ENCODE data around the gene IGF2. TPM values are rescaled to one million over a fixed set of nuclear protein-coding genes. Genes with fewer than 3 reads are reported as not detected.

IGF2 gene
- total RNA-seq, 1 experiment from 2014 or later, result 14.5 TPM

DNA sequence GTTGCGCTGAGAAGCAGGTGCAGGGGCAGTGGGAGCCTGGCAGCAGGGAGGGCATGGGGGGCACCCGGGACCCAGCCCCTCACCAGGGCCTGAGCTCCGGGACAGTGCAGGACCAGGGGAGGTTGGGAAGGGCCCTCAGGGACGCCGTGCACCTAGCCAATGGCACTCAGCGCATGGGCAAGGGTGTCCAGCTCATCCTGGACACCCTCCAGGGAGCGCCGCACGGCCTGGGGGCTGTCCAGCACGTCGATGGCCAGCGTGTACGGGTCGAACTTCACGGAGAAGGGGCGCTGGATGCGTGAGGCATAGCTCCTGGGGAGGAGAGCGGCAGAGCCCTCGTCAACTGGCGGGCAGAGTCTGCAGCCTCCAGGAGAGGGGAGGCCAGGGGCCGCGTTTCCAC lies 24.9 kb upstream of the IGF2 start:
- no peak for TF ChIP-seq POLR2AphosphoS5 (IDR thresholded peaks at IDR 0.05; ENCODE audit: low read depth, low read length)
- no peak for TF ChIP-seq TCF7L2 (IDR thresholded peaks at IDR 0.05; ENCODE audit: low read depth, low read length)
- TF ChIP-seq, protein P1, sequence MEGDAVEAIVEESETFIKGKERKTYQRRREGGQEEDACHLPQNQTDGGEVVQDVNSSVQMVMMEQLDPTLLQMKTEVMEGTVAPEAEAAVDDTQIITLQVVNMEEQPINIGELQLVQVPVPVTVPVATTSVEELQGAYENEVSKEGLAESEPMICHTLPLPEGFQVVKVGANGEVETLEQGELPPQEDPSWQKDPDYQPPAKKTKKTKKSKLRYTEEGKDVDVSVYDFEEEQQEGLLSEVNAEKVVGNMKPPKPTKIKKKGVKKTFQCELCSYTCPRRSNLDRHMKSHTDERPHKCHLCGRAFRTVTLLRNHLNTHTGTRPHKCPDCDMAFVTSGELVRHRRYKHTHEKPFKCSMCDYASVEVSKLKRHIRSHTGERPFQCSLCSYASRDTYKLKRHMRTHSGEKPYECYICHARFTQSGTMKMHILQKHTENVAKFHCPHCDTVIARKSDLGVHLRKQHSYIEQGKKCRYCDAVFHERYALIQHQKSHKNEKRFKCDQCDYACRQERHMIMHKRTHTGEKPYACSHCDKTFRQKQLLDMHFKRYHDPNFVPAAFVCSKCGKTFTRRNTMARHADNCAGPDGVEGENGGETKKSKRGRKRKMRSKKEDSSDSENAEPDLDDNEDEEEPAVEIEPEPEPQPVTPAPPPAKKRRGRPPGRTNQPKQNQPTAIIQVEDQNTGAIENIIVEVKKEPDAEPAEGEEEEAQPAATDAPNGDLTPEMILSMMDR (IDR thresholded peaks at IDR 0.05), result no peak
- no peak for TF ChIP-seq SIN3A (IDR thresholded peaks at IDR 0.05; ENCODE audit: borderline replicate concordance, insufficient read depth, low read depth, low read length)
- TF ChIP-seq, protein P2, sequence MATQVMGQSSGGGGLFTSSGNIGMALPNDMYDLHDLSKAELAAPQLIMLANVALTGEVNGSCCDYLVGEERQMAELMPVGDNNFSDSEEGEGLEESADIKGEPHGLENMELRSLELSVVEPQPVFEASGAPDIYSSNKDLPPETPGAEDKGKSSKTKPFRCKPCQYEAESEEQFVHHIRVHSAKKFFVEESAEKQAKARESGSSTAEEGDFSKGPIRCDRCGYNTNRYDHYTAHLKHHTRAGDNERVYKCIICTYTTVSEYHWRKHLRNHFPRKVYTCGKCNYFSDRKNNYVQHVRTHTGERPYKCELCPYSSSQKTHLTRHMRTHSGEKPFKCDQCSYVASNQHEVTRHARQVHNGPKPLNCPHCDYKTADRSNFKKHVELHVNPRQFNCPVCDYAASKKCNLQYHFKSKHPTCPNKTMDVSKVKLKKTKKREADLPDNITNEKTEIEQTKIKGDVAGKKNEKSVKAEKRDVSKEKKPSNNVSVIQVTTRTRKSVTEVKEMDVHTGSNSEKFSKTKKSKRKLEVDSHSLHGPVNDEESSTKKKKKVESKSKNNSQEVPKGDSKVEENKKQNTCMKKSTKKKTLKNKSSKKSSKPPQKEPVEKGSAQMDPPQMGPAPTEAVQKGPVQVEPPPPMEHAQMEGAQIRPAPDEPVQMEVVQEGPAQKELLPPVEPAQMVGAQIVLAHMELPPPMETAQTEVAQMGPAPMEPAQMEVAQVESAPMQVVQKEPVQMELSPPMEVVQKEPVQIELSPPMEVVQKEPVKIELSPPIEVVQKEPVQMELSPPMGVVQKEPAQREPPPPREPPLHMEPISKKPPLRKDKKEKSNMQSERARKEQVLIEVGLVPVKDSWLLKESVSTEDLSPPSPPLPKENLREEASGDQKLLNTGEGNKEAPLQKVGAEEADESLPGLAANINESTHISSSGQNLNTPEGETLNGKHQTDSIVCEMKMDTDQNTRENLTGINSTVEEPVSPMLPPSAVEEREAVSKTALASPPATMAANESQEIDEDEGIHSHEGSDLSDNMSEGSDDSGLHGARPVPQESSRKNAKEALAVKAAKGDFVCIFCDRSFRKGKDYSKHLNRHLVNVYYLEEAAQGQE (IDR thresholded peaks at IDR 0.05; ENCODE audit: insufficient read depth in 1 of 2, low read depth in 2 of 2, low read length in 1 of 2), result no peak; a peak in 1 of 4 replicates
- DNase-seq (ENCODE audit: low read depth, low spot score) (no peak), ATAC-seq (no peak)
- Histone ChIP-seq H3K4me1 (ENCODE audit: control insufficient read depth, insufficient read depth, low read length) (peaks cover 4% of the 10 kb centered on the region; the same call in 1 of the 2 replicates), H3K4me3 (ENCODE audit: low read depth in 2 of 2, low read length in 2 of 2) (no peak overlapping the region), H3K27ac (ENCODE audit: low read length) (no peak overlapping the region), H3K27me3 (ENCODE audit: control insufficient read depth, insufficient read depth, low read length) (no peaks in the 10 kb centered on the region), H3K36me3 (ENCODE audit: control insufficient read depth, insufficient read depth, low read length) (no peaks in the 10 kb centered on the region), H3K9me3 (ENCODE audit: control insufficient read depth, insufficient read depth, low read depth, low read length) (no peaks in the 10 kb centered on the region)
- in situ Hi-C loops (cut with HindIII; ENCODE audit: low pct_unique_long_range_greater_than_20kb, low sequenced_read_pairs), result no loop called here
- CTCF ChIA-PET, result interaction anchor here (0.6 to 2.2 kb wide), 5 partner anchors 8 to 77 kb away, joined by 3 to 10 read pairs (median 3); no protein-coding TSS in a partner anchor
- POLR2A ChIA-PET, result no interaction called here
- intact Hi-C loops (cut with micrococcal nuclease; ENCODE audit: unreplicated experiment), result no loop called here
- BruUV-seq (replicated peaks), result no TSS peak

DNA sequence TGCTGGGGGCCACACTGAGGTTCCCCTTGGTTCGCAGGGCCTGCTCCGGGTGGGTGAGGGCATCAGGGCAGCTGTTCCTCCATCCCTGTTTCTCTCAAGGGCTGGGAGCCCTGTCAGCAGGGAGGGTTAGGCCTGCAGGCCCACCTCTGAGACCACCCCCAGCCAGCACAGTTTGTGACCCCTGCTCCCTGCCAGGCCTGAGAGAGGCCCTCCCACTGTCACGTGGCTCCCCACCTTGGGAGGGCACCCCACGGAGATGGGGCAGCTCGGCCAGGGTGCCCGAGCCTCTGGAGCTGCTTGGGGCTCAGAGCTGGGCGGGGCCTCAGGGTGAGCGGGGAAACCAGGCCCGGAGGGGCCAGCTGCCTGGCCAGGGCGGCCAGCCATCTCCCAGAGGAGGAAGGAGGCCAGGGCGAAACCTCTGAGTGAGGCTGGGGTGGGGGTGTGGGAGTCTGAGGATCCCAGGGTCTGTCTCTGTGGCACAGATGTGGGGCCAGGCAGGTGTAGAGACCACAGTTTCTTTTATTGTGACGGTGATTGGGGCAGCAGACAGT lies 24.3 kb upstream of the IGF2 start:
- Histone ChIP-seq H3K4me1 (ENCODE audit: control insufficient read depth, insufficient read depth, low read length) (no peaks in the 10 kb centered on the region), H3K27ac (ENCODE audit: low read length) (no peak overlapping the region), H3K27me3 (ENCODE audit: control insufficient read depth, insufficient read depth, low read length) (no peaks in the 10 kb centered on the region), H3K4me3 (ENCODE audit: low read depth in 2 of 2, low read length in 2 of 2) (no peak overlapping the region), H3K36me3 (ENCODE audit: control insufficient read depth, insufficient read depth, low read length) (no peaks in the 10 kb centered on the region), H3K9me3 (ENCODE audit: control insufficient read depth, insufficient read depth, low read depth, low read length) (no peaks in the 10 kb centered on the region)
- TF ChIP-seq, protein P2 (IDR thresholded peaks at IDR 0.05; ENCODE audit: insufficient read depth in 1 of 2, low read depth in 2 of 2, low read length in 1 of 2), result no peak
- TF ChIP-seq, protein P1 (IDR thresholded peaks at IDR 0.05), result no peak
- TF ChIP-seq POLR2AphosphoS5 (IDR thresholded peaks at IDR 0.05; ENCODE audit: low read depth, low read length), result no peak
- TF ChIP-seq TCF7L2 (IDR thresholded peaks at IDR 0.05; ENCODE audit: low read depth, low read length), result no peak
- TF ChIP-seq SIN3A (IDR thresholded peaks at IDR 0.05; ENCODE audit: borderline replicate concordance, insufficient read depth, low read depth, low read length), result no peak
- ATAC-seq, result no peak
- DNase-seq (ENCODE audit: low read depth, low spot score), result no peak
- in situ Hi-C loops (cut with HindIII; ENCODE audit: low pct_unique_long_range_greater_than_20kb, low sequenced_read_pairs) (no loop called here), intact Hi-C loops (cut with micrococcal nuclease; ENCODE audit: unreplicated experiment) (no loop called here)
- BruUV-seq (replicated peaks), result no TSS peak
- CTCF ChIA-PET, result interaction anchor here (1.2 to 2.2 kb wide), 2 partner anchors 7 to 12 kb away, joined by 3 to 10 read pairs; no protein-coding TSS in a partner anchor
- POLR2A ChIA-PET, result no interaction called here

Measured in Panc1 (cell line).